SK-N-SH (cell line): Measurements from ENCODE around the gene BBLN. TPM values are rescaled to one million over a fixed set of nuclear protein-coding genes. Genes with fewer than 3 reads are reported as not detected.

Experiments
- CTCF ChIA-PET: fragments of 300-600, 350-600 bp; formaldehyde crosslinking; extraction: SDS; loops from one replicate; lab custom pipeline; 2021; lab: Yijun Ruan, JAX
- POLR2A ChIA-PET: fragments of 350-600 bp; sonication (Branson Sonifier 250); formaldehyde crosslinking; extraction: SDS; loops from one replicate; lab custom pipeline; 2020; ENCODE audit warnings: antibody characterized with exemption, inconsistent platforms; lab: Yijun Ruan, JAX
- DNase-seq: peaks from one replicate; pipeline ENCODE4 v3.0.0; 2012
- H2AFZ ChIP-seq: fragments of 200-600 bp; sonication (generic); 2 replicates; pipeline ENCODE4 v1.8.1; 2016; ENCODE audit warnings: antibody characterized with exemption, mild to moderate bottlenecking, low read depth
- H3F3A ChIP-seq: fragments of 200-600 bp; sonication (generic); replicated peaks from 2 replicates; pipeline ENCODE3; 2016; ENCODE audit warnings: antibody characterized with exemption, mild to moderate bottlenecking; ENCODE audit not compliant: insufficient read depth
- H3K27ac ChIP-seq, 2 experiments: fragments of 200-500 bp in 1 of 2; fragments of 200-600 bp in 1 of 2; sonication (Bioruptor generic) in 1 of 2; sonication (generic), shearing (Covaris generic) in 1 of 2; 2 replicates each; pipeline versions ENCODE4 v1.5.1 to v1.6.1; 2014 to 2016; ENCODE audit warnings: low read depth in 2 of 2, inconsistent platforms in 1 of 2, low read length in 1 of 2, mild to moderate bottlenecking in 1 of 2, mixed read lengths in 1 of 2
- H3K27me3 ChIP-seq: fragments of 200-600 bp; sonication (generic), shearing (Covaris generic); 2 replicates; pipeline ENCODE4 v1.6.1; 2016; ENCODE audit warnings: mixed run types; ENCODE audit not compliant: insufficient read depth
- H3K36me3 ChIP-seq, 2 experiments: fragments of 200-500 bp in 1 of 2; fragments of 200-600 bp in 1 of 2; sonication (Bioruptor generic) in 1 of 2; sonication (generic) in 1 of 2; replicated peaks in 1 of 2; 2 replicates each; pipeline versions ENCODE3 to v1.5.1; 2014 to 2016; ENCODE audit warnings: low read length in 1 of 2, mild to moderate bottlenecking in 1 of 2; ENCODE audit not compliant: insufficient read depth in 2 of 2, control insufficient read depth in 1 of 2
- H3K4me1 ChIP-seq, 2 experiments: fragments of 200-500 bp in 1 of 2; fragments of 200-600 bp in 1 of 2; sonication (Bioruptor generic) in 1 of 2; sonication (generic), shearing (Covaris generic) in 1 of 2; 2 replicates each; pipeline versions ENCODE4 v1.5.1 to v1.6.1; 2014 to 2016; ENCODE audit warnings: low read depth in 1 of 2, low read length in 1 of 2, mixed run types in 1 of 2; ENCODE audit not compliant: insufficient read depth in 2 of 2, control insufficient read depth in 1 of 2
- H3K4me2 ChIP-seq: fragments of 200-600 bp; sonication (generic), shearing (Covaris generic); 2 replicates; pipeline ENCODE4 v1.6.1; 2017; ENCODE audit warnings: mixed run types
- H3K4me3 ChIP-seq, 2 experiments: fragments of 200-500 bp in 1 of 2; fragments of 200-600 bp in 1 of 2; sonication (Bioruptor generic) in 1 of 2; sonication (generic), shearing (Covaris generic) in 1 of 2; 2 replicates each; pipeline versions ENCODE4 v1.5.1 to v1.8.1; 2014 to 2016; ENCODE audit warnings: low read depth in 2 of 2, inconsistent platforms in 1 of 2, low read length in 1 of 2, mild to moderate bottlenecking in 1 of 2, mixed read lengths in 1 of 2, moderate library complexity in 1 of 2
- H3K79me2 ChIP-seq: fragments of 200-600 bp; sonication (generic); 2 replicates; pipeline ENCODE4 v1.8.1; 2017; ENCODE audit warnings: mild to moderate bottlenecking; ENCODE audit not compliant: insufficient read depth
- H3K9ac ChIP-seq: fragments of 200-600 bp; sonication (generic); 2 replicates; pipeline ENCODE4 v1.6.1; 2017; ENCODE audit warnings: mixed run types
- H3K9me2 ChIP-seq: fragments of 200-600 bp; sonication (generic); 2 replicates; pipeline ENCODE4 v1.6.1; 2017; ENCODE audit warnings: mixed run types
- H3K9me3 ChIP-seq: fragments of 200-600 bp; sonication (generic); 2 replicates; pipeline ENCODE4 v1.6.1; 2017; ENCODE audit warnings: mixed run types, mild to moderate bottlenecking, moderate library complexity
- H4K20me1 ChIP-seq: fragments of 200-600 bp; sonication (generic); 2 replicates; pipeline ENCODE4 v1.6.1; 2017; ENCODE audit warnings: mild to moderate bottlenecking, mixed run types; ENCODE audit not compliant: insufficient read depth
- CTCF ChIP-seq: fragments of 200-600 bp; sonication (generic); IDR thresholded peaks from 2 replicates; pipeline ENCODE4 v1.6.1; 2017; ENCODE audit warnings: antibody characterized with exemption, mild to moderate bottlenecking, moderate library complexity
- EZH2phosphoT487 ChIP-seq: fragments of 200-600 bp; sonication (generic); IDR thresholded peaks from 2 replicates; pipeline ENCODE4 v1.6.1; 2017; ENCODE audit warnings: low read depth, mixed run types, mild to moderate bottlenecking, antibody characterized with exemption, moderate library complexity, borderline replicate concordance
- FOSL2 ChIP-seq: IDR thresholded peaks from 2 replicates; pipeline ENCODE4 v1.4.0; 2012; ENCODE audit warnings: low read depth, mild to moderate bottlenecking, moderate library complexity, borderline replicate concordance
- FOXM1 ChIP-seq: IDR thresholded peaks from 2 replicates; pipeline ENCODE4 v1.4.0; 2012; ENCODE audit warnings: low read depth, mild to moderate bottlenecking
- GABPA ChIP-seq: IDR thresholded peaks from 2 replicates; pipeline ENCODE4 v1.4.0; 2012; ENCODE audit warnings: low read depth, mild to moderate bottlenecking
- GATA2 ChIP-seq: sonication (generic); formaldehyde crosslinking; IDR thresholded peaks from 2 replicates; pipeline ENCODE4 v1.5.0; 2020; ENCODE audit warnings: mild to moderate bottlenecking, missing genetic modification reagents
- RAD21 ChIP-seq: IDR thresholded peaks from 2 replicates; pipeline ENCODE4 v1.6.1; 2012; ENCODE audit warnings: mild to moderate bottlenecking, low read length
- RXRA ChIP-seq: IDR thresholded peaks from 2 replicates; pipeline ENCODE4 v1.4.0; 2012; ENCODE audit warnings: low read depth, mild to moderate bottlenecking, borderline replicate concordance
- SMC3 ChIP-seq: IDR thresholded peaks from 2 replicates; pipeline ENCODE4 v1.6.1; 2012; ENCODE audit warnings: low read depth, low read length, improper control_type of control experiment
- WGBS: methylation state at CpG from one replicate; pipeline ENCODE4 v1.1.6; 2017; ENCODE audit warnings: low lambda C conversion rate; 5-methylcytosine and 5-hydroxymethylcytosine counted together
- polyA plus RNA-seq, 3 experiments: library from polyadenylated mRNA; depleted of rRNA; stranded (reverse); fragments of >200 nt; gene quantifications; 2 replicates each; pipeline ENCODE4 v1.2.3, GENCODE V29; 2012
- TF ChIP-seq, protein P1 (sequence below): IDR thresholded peaks from 2 replicates; pipeline ENCODE4; 2012
- TF ChIP-seq, protein P2 (sequence below): IDR thresholded peaks from 2 replicates; pipeline ENCODE4 v1.4.0; 2012; ENCODE audit warnings: low read depth, borderline replicate concordance

The BBLN gene
- polyA plus RNA-seq, 1 of the 3 experiments (the other 2 are of a cell fraction): 109 TPM

GRCh38 chr9:128124451-128124850 lies 35.6 kb upstream of the BBLN start:
- ChIA-PET CTCF (interaction anchor here (0.7 to 6.3 kb wide), 13 partner anchors 8 to 187 kb away, joined by 3 to 82 read pairs (median 3); partner anchors contain the start of gene DPM2), POLR2A (no interaction called here)
- no peak overlapping the region for H3K4me2 ChIP-seq
- no peak overlapping the region for H3K27ac ChIP-seq
- H3K9ac ChIP-seq: no peak overlapping the region
- H3K4me1 ChIP-seq: peaks cover 0 to 22% of the 10 kb centered on the region in 2 experiments; a peak in 1 of 4 replicates
- H3K27me3 ChIP-seq: no peaks in the 10 kb centered on the region
- peaks cover 21% of the 10 kb centered on the region for H3K79me2 ChIP-seq
- WGBS: 83% methylated on average over 8 of the region's 8 CpGs
- H4K20me1 ChIP-seq: peaks cover 14% of the 10 kb centered on the region; the same call in 1 of the 2 replicates
- H2AFZ ChIP-seq: no peak overlapping the region
- no peaks in the 10 kb centered on the region for H3K9me2 ChIP-seq
- no peak overlapping the region for H3K4me3 ChIP-seq
- no peaks in the 10 kb centered on the region for H3F3A ChIP-seq
- no peak for TF ChIP-seq RXRA
- no peak for TF ChIP-seq SMC3
- no peak for TF ChIP-seq FOXM1
- no peak for TF ChIP-seq GABPA
- TF ChIP-seq EZH2phosphoT487: no peak
- no peak for TF ChIP-seq GATA2 (CRISPR knock-in tag)
- no peak for TF ChIP-seq RAD21
- TF ChIP-seq FOSL2: no peak
- TF ChIP-seq, protein P1, sequence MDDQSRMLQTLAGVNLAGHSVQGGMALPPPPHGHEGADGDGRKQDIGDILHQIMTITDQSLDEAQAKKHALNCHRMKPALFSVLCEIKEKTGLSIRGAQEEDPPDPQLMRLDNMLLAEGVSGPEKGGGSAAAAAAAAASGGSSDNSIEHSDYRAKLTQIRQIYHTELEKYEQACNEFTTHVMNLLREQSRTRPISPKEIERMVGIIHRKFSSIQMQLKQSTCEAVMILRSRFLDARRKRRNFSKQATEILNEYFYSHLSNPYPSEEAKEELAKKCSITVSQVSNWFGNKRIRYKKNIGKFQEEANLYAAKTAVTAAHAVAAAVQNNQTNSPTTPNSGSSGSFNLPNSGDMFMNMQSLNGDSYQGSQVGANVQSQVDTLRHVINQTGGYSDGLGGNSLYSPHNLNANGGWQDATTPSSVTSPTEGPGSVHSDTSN: no peak
- no peak for TF ChIP-seq CTCF
- TF ChIP-seq, protein P2, sequence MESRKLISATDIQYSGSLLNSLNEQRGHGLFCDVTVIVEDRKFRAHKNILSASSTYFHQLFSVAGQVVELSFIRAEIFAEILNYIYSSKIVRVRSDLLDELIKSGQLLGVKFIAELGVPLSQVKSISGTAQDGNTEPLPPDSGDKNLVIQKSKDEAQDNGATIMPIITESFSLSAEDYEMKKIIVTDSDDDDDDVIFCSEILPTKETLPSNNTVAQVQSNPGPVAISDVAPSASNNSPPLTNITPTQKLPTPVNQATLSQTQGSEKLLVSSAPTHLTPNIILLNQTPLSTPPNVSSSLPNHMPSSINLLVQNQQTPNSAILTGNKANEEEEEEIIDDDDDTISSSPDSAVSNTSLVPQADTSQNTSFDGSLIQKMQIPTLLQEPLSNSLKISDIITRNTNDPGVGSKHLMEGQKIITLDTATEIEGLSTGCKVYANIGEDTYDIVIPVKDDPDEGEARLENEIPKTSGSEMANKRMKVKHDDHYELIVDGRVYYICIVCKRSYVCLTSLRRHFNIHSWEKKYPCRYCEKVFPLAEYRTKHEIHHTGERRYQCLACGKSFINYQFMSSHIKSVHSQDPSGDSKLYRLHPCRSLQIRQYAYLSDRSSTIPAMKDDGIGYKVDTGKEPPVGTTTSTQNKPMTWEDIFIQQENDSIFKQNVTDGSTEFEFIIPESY: no peak
- DNase-seq: no peak
- no peaks in the 10 kb centered on the region for H3K9me3 ChIP-seq
- peaks cover 0 to 26% of the 10 kb centered on the region in 2 experiments for H3K36me3 ChIP-seq
